ENCODE measurements around the gene KCND3.

DNA sequence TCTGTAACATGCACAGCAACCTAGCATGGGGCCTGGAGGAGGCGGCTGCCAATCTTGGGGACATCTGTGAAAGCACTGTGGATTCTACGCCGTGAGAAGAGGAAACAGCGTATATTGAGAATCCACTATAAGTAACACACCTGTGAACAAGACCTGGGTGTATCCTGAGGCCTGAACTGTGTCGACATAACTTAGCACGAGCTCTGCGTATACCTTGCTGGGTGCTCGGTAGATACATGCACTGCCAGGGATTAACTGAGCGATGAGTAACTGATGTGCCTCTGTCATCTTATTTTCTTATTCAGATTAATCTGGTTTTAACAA lies 175.2 kb downstream of the KCND3 start:
- TF ChIP-seq CTCF (IDR thresholded peaks at IDR 0.05) (no peak), POLR2A (IDR thresholded peaks at IDR 0.05) (no peak)

All from lower leg skin (tissue), 3 donors.